Sigmoid colon (tissue), 4 donors: ENCODE results near the gene CCDC85C.

Experiments
- EP300 ChIP-seq, 4 donors: sonication (generic); formaldehyde crosslinking; IDR thresholded peaks; one replicate each; pipeline ENCODE4 v1.6.1; 2017; ENCODE audit warnings: antibody characterized with exemption in 4 of 4
- POLR2A ChIP-seq, 2 donors: fragments of 450-650 bp; IDR thresholded peaks; one replicate each; pipeline ENCODE4 v1.6.1; 2016; ENCODE audit warnings: antibody characterized with exemption in 2 of 2, mild to moderate bottlenecking in 2 of 2, moderate library complexity in 2 of 2

GRCh38 chr14:99596772-99597171 lies 7.2 kb downstream of the CCDC85C start:
- TF ChIP-seq EP300 (IDR thresholded peaks at IDR 0.05) (no peak), POLR2A (IDR thresholded peaks at IDR 0.05) (no peak)
